ENCODE measurements around the gene KANK4. TPM values are rescaled to one million over a fixed set of nuclear protein-coding genes. Genes with fewer than 3 reads are reported as not detected.

The KANK4 gene
- total RNA-seq, 2 donors from 2014 or later = 0.96 to 1.7 TPM

DNA sequence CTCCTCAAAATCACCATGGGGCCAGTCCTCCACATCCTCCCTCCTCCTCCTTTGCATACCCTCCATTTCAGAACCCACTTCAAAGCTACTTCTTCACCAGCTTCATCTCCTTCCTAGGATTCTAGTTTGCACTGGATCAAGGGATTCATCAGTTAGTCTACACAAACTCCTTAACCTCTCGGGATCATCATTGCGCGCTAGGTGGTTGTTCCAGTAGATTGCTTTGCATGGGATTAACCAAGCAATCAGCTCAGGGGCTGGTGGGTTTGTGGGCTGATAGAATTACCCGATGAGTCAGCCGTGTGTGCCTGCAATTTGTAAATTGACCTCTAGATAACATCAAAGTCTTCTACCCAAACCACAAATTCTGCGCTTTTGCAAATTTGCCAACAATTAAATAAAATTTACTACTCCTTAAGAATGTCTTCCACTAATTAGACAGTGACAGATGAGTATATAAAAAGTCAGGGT is 7.7 kb downstream of the KANK4 start:
- Histone ChIP-seq H3K27me3 (no peaks in the 10 kb centered on the region), H3K27ac (no peak overlapping the region), H3K9ac (ENCODE audit: low read depth in 2 of 2, low read length in 2 of 2) (no peak overlapping the region), H3K4me3 (no peak overlapping the region), H3K36me3 (no peaks in the 10 kb centered on the region), H3K9me3 (no peaks in the 10 kb centered on the region), H3K4me1 (no peaks in the 10 kb centered on the region)
- intact Hi-C loops (cut with DNase I) = no loop called here
- TF ChIP-seq, protein P1, sequence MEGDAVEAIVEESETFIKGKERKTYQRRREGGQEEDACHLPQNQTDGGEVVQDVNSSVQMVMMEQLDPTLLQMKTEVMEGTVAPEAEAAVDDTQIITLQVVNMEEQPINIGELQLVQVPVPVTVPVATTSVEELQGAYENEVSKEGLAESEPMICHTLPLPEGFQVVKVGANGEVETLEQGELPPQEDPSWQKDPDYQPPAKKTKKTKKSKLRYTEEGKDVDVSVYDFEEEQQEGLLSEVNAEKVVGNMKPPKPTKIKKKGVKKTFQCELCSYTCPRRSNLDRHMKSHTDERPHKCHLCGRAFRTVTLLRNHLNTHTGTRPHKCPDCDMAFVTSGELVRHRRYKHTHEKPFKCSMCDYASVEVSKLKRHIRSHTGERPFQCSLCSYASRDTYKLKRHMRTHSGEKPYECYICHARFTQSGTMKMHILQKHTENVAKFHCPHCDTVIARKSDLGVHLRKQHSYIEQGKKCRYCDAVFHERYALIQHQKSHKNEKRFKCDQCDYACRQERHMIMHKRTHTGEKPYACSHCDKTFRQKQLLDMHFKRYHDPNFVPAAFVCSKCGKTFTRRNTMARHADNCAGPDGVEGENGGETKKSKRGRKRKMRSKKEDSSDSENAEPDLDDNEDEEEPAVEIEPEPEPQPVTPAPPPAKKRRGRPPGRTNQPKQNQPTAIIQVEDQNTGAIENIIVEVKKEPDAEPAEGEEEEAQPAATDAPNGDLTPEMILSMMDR (IDR thresholded peaks at IDR 0.05) = no peak
- no peak for DNase-seq

DNA sequence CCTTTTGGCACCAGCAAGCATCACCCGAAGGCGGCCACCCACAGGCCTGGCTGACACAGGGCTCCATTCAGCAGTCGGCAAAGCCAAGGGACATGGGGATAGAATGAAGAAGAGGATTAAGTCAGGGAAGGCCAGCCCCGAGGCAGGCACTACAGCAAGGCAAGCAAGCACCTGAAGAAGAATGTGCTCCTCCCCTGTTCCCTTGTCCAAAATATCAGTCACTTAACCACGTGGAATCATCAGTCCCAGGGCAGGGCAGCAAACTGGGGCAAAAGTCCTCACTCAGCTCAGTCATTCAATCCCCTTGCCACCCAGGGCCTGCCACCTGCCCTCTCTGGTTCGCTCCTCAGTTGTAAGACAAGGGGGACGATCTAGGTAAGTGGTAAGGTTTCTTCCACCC is 9.3 kb downstream of the KANK4 start:
- DNase-seq = no peak
- intact Hi-C loops (cut with DNase I) = no loop called here
- Histone ChIP-seq H3K27me3 (no peaks in the 10 kb centered on the region), H3K4me3 (no peak overlapping the region), H3K9ac (ENCODE audit: low read depth in 2 of 2, low read length in 2 of 2) (no peak overlapping the region), H3K27ac (no peak overlapping the region), H3K4me1 (no peaks in the 10 kb centered on the region), H3K36me3 (no peaks in the 10 kb centered on the region), H3K9me3 (no peaks in the 10 kb centered on the region)
- TF ChIP-seq, protein P1 (IDR thresholded peaks at IDR 0.05) = no peak

DNA sequence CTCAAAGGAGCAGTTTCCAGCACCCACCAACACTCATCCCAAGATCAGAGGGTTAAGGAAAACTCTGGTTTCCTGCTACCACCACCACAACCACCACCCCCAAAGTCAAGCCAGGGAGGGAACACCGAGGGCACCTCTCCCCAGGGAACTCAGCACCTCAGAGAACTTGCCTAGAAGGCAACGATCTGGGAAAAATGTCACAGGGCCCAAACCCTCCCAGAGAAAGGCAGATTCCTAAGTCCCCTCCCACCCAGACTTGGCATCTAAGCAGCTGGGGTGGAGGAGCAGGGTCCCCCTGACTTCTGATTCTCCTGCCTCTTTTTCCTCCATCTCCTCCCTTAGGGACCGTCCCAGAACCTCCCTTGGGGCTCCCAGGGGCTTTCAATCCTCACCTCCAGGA is 10.6 kb downstream of the KANK4 start:
- TF ChIP-seq, protein P1 (IDR thresholded peaks at IDR 0.05) = no peak
- intact Hi-C loops (cut with DNase I) = no loop called here

DNA sequence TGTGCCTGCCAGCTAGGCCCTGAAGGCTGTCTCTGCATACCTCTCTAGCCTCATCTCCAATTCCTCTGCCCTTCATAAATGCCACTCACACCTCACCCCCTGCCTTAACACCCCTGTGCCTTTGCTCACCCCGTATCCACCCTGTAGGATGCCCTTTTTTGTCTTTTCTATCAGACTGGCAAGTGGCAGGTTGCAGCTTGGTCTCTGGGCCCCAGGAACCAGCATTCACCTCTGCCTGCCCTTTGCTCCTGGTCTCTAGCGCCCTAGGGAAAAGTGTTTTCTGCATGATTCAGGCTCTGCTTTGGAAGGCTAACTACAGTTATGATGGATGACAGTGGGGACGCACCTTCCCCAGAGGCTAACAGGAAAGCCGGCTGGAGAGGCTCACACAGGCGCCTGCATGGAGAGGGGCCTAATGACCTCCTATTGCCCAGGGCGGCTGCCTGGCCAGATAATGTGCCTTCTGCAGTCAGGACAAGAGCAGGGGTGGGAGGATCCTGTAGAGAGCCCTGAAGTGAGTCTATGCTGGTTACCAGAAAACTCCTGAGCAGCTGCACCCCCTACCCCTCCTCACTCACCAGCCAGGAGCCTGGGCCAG is 11.2 kb downstream of the KANK4 start:
- Histone ChIP-seq H3K9me3 (no peaks in the 10 kb centered on the region), H3K4me3 (no peak overlapping the region), H3K27ac (no peak overlapping the region), H3K9ac (ENCODE audit: low read depth in 2 of 2, low read length in 2 of 2) (no peak overlapping the region), H3K4me1 (no peaks in the 10 kb centered on the region), H3K36me3 (no peaks in the 10 kb centered on the region), H3K27me3 (no peaks in the 10 kb centered on the region)
- intact Hi-C loops (cut with DNase I) = no loop called here
- no peak for DNase-seq
- TF ChIP-seq, protein P1 (IDR thresholded peaks at IDR 0.05) = no peak

More for the DNA sequence above, 10.6 kb downstream of the KANK4 start:
- no peaks in the 10 kb centered on the region for H3K36me3 ChIP-seq
- no peaks in the 10 kb centered on the region for H3K9me3 ChIP-seq
- no peak overlapping the region for H3K9ac ChIP-seq (ENCODE audit: low read depth in 2 of 2, low read length in 2 of 2)
- no peak overlapping the region for H3K27ac ChIP-seq
- H3K4me3 ChIP-seq = no peak overlapping the region
- no peak for DNase-seq
- no peaks in the 10 kb centered on the region for H3K4me1 ChIP-seq
- no peaks in the 10 kb centered on the region for H3K27me3 ChIP-seq

DNA sequence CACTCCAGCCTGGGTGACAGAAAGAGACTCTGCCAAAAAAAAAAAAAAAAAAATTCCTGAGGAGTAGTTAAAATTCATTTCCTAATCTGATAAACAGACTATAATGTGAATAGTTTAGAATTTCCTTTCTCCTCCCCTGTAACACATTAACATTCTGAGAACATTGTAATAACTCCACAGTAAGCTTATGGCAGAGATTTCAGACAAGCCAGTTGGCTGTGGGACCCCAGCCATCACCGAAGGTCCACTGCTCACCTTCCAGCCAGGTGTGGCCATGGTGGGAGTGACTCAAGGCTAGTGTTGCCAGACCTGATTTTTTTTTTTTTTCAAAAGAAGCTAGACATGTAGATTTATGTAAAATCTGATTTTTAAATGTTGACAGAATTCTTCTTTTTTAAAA is 11.8 kb downstream of the KANK4 start:
- intact Hi-C loops (cut with DNase I) = no loop called here
- Histone ChIP-seq H3K9ac (ENCODE audit: low read depth in 2 of 2, low read length in 2 of 2) (no peak overlapping the region), H3K27ac (no peak overlapping the region), H3K9me3 (no peaks in the 10 kb centered on the region), H3K27me3 (no peaks in the 10 kb centered on the region), H3K4me1 (no peaks in the 10 kb centered on the region), H3K36me3 (no peaks in the 10 kb centered on the region), H3K4me3 (no peak overlapping the region)
- TF ChIP-seq, protein P1 (IDR thresholded peaks at IDR 0.05) = no peak
- DNase-seq = no peak
